GM11168 (cell line): ENCODE measurements around the gene BRD7.

Experiments
- in situ Hi-C: fragments of 300-500 bp; cut with MboI; formaldehyde crosslinking; loops from one replicate; pipeline ENCODE4 v1.12.0; 2022; ENCODE audit warnings: low sequenced_read_pairs; ENCODE audit not compliant: unreplicated experiment

The BRD7 gene

GRCh38 chr16:50293994-50294855, 74.6 kb downstream of the BRD7 start:
- in situ Hi-C loops, result no loop called here

- in situ Hi-C loops, result no loop called here
Observed at GRCh38 chr16:50293041-50293783, 75.6 kb downstream of the BRD7 start.

GRCh38 chr16:50292566-50292948, 76.2 kb downstream of the BRD7 start:
- in situ Hi-C loops, result no loop called here

- in situ Hi-C loops, result no loop called here
Observed at GRCh38 chr16:50291719-50292565, 76.8 kb downstream of the BRD7 start.

GRCh38 chr16:50290856-50291255, 77.9 kb downstream of the BRD7 start:
- in situ Hi-C loops, result no loop called here

GRCh38 chr16:50289950-50290764, 78.6 kb downstream of the BRD7 start:
- in situ Hi-C loops, result no loop called here

- in situ Hi-C loops, result no loop called here
Observed at GRCh38 chr16:50288920-50289319, 79.9 kb downstream of the BRD7 start.

- in situ Hi-C loops, result no loop called here
Observed at GRCh38 chr16:50288026-50288425, 80.8 kb downstream of the BRD7 start.

GRCh38 chr16:50286681-50287080, 82.1 kb downstream of the BRD7 start:
- in situ Hi-C loops, result no loop called here

GRCh38 chr16:50285406-50286003, 83.3 kb downstream of the BRD7 start:
- in situ Hi-C loops, result no loop called here

- in situ Hi-C loops, result no loop called here
Observed at GRCh38 chr16:50284131-50284911, 84.5 kb downstream of the BRD7 start.

- in situ Hi-C loops, result no loop called here
Observed at GRCh38 chr16:50282955-50283631, 85.7 kb downstream of the BRD7 start.

GRCh38 chr16:50282010-50282538, 86.7 kb downstream of the BRD7 start:
- in situ Hi-C loops, result no loop called here

- in situ Hi-C loops, result no loop called here
Observed at GRCh38 chr16:50281391-50282009, 87.3 kb downstream of the BRD7 start.

- in situ Hi-C loops, result no loop called here
Observed at GRCh38 chr16:50280932-50281331, 87.9 kb downstream of the BRD7 start.

GRCh38 chr16:50279504-50279865, 89.3 kb downstream of the BRD7 start:
- in situ Hi-C loops, result no loop called here

GRCh38 chr16:50278251-50278650, 90.5 kb downstream of the BRD7 start:
- in situ Hi-C loops, result no loop called here
